Measurements from ENCODE around the gene CPT1B.

The CPT1B gene

DNA sequence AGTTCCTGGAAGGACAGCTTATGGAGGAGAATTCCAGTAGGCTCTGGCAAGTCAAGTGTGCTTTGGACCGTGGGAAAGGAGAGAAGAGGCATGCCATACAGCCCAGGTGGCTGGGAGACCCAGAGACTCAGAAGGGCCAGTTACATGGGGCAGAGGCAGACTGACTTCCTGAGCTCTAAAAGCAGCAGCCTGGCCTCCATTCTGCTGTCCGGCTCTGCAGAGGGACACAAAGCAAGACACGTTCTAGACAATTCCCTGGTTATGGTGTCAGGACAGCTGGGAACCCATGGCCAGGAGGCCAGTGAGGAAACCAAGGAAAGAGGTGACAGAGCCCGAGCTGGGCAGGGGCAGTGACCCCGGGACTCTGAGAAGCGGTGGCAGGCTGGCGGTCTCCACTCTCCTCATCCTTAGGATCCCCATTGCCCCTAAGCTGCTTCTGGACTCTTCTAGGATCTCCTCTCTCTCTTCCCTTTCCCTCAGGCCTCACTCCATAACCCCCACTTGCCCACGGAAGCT is 2.7 kb downstream of the CPT1B start:
- TF ChIP-seq POLR2A (IDR thresholded peaks at IDR 0.05; ENCODE audit: low read length) (no peak), GATA1 (IDR thresholded peaks at IDR 0.05; ENCODE audit: low read depth, low read length) (no peak)
- no peak for DNase-seq

DNA sequence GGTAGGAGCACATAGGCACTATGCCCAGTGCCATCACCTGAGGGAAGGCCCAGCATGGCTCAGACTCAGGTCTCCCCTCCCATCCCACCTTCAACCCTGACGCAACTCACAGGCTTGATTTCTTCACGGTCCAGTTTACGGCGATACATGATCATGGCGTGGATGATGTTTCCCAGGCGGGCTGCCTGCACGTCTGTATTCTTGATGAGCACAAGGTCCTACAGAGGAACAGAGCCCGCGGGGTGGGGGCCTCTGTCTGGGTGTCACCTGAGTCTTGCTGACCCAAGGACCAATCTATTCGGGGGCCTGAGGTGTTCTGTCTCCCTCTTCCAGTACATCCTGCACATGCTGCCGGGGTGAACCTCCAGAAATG is 3.9 kb downstream of the CPT1B start:
- no peak for DNase-seq
- TF ChIP-seq POLR2A (IDR thresholded peaks at IDR 0.05; ENCODE audit: low read length), result no peak
- TF ChIP-seq GATA1 (IDR thresholded peaks at IDR 0.05; ENCODE audit: low read depth, low read length), result no peak

DNA sequence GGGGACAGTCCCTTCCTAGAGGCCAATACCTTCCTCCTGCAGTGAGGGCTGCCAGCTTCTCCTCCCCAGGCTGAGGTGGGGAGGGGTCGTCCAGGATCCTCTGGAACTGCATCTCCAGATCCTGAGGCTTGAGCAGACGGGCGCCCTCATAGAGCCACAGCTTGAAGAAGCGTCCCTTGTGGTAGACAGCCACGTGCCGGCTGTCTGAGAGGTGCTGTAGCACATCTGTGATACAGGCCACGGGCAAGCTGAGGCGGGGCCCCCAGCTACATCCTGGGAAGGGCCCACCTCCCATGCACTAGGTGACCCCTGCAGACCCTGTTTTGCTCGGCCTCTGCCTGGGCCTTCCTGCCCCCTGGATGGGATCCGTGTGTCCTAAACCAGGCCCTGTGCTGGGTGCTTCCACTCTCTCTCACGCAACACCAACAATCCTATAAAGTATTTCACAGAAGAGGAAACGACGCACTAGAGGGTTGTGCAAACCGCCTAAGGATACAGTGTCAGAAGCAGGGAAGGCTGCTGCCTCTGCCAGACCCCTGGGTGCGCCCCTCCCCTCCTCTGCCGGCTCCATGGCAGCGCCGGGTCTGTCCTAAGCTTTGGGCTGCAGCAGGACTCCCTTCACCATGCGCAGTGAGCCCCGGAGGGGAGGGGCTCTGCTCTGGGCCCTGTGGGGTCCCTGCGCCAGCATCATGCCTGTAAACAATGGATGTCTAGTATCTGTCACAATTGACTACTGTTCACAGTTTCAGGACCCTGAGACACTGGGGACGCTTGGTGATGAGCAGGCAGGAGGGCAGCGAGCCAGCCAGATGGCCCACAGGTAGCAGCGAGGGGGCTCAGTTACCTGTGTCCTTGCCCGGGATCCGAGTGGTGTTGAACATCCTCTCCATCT is 4.5 kb downstream of the CPT1B start:
- TF ChIP-seq POLR2A (IDR thresholded peaks at IDR 0.05; ENCODE audit: low read length), result no peak
- no peak for TF ChIP-seq GATA1 (IDR thresholded peaks at IDR 0.05; ENCODE audit: low read depth, low read length)
- DNase-seq, result no peak

- no peak for TF ChIP-seq GATA1 (IDR thresholded peaks at IDR 0.05; ENCODE audit: low read depth, low read length)
- no peak for TF ChIP-seq POLR2A (IDR thresholded peaks at IDR 0.05; ENCODE audit: low read length)
- no peak for DNase-seq
Observed at GRCh38 chr22:50572965-50573364, 5.3 kb downstream of the CPT1B start.

DNA sequence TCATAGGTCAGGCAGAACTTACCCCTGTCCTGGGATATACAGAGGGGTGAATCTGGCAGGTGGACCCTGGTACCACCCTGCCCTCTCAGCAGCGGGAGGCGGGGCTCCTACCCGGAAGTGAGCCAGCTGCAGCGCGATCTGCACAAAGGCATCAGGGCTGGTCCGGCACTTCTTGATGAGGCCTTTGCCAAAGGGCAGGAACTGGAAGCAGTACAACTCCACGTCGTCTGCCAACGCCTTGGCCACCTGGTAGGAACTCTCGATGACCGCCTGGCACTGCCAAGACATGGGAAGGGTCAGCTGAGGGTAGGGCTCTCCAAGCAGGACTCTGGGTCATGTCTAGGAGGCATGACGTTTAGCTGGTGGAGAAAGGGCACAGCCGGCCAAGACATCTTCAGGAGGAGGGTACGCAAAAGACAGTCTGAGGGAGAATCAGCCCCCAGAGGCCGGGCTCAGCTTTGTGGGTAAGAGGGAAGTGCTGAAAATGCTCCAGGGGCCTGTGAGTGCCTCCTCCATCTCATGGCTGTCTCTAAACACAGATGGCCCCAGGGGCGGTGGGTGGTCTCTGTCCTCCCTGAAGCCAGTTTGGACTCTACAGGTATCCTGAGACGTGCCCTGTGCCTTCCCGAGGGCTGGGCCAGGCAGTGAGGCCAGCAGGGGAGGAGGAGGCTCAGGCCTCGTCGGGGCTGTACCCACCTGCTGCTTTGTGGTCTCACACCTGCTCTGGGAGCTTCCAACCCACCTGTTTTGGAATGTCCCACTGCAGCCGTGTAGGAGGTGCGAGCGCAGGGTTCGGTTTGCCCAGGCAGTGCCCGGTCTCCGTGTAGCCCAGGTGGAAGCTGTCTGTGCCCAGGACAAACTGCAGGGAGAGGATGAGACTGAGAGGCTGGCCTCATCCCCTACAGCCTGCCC is 6.7 kb downstream of the CPT1B start:
- DNase-seq, result no peak
- no peak for TF ChIP-seq GATA1 (IDR thresholded peaks at IDR 0.05; ENCODE audit: low read depth, low read length)
- no peak for TF ChIP-seq POLR2A (IDR thresholded peaks at IDR 0.05; ENCODE audit: low read length)

- no peak for DNase-seq
- TF ChIP-seq GATA1 (IDR thresholded peaks at IDR 0.05; ENCODE audit: low read depth, low read length), result no peak
- no peak for TF ChIP-seq POLR2A (IDR thresholded peaks at IDR 0.05; ENCODE audit: low read length)
Observed at GRCh38 chr22:50570861-50571260, 7.4 kb downstream of the CPT1B start.

DNA sequence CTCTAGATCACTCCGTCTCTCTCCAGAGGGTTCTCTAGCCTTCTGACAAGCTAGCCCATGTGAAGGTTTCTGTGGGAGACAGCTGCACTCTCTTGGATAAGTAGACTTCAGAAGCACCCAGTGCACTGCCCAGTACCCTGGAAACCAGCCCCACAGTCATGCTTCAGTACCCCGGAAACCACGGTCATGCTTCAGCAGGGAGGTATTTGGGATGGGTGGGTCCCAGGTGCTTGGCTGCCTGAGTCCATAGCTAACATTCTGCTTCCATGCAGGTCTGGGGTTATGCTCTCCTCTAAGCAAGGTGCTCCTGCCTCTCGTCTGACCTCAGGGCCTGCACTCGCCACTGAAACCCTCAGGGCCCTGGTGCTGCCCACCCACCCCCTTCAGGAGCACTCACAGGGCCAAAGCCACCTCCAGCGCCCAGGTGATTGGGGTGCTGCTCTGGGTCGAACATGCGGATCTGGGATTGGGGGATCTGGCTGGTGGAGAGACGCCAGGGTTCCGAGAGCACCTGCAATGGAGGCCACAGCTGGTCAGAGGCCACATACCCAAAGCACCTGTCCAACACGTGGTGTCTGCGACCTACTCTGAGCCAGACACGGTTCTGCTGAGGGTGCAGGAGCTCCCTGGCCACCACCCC is 8.2 kb downstream of the CPT1B start:
- DNase-seq, result no peak
- no peak for TF ChIP-seq POLR2A (IDR thresholded peaks at IDR 0.05; ENCODE audit: low read length)
- no peak for TF ChIP-seq GATA1 (IDR thresholded peaks at IDR 0.05; ENCODE audit: low read depth, low read length)

DNA sequence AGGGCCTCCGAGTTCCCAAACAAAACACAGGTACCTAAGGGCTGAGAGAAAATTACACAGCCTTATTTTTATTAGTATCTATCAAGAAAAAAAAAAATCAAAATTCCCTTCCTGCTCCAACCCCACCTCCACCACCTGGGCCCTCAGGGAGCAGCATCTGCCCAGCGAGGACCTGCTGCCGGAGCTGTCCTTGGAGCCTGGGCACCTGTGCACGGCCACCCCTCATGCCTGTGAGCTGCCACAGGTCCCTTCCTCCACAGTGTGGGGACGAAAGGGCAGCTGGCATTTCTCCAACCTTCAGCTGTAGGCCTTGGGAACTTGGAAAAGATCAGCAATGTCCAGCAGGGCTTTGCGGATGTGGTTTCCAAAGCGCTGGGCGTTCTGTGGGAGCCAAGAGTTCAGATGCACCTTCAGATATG is 9.2 kb downstream of the CPT1B start:
- TF ChIP-seq GATA1 (IDR thresholded peaks at IDR 0.05; ENCODE audit: low read depth, low read length) (no peak), POLR2A (IDR thresholded peaks at IDR 0.05; ENCODE audit: low read length) (no peak)

GRCh38 chr22:50568626-50569025 is 9.6 kb downstream of the CPT1B start:
- TF ChIP-seq POLR2A (IDR thresholded peaks at IDR 0.05; ENCODE audit: low read length) (no peak), GATA1 (IDR thresholded peaks at IDR 0.05; ENCODE audit: low read depth, low read length) (no peak)
- DNase-seq, result no peak

More for the DNA sequence above, 9.2 kb downstream of the CPT1B start:
- DNase-seq, result no peak

- no peak for DNase-seq
- TF ChIP-seq GATA1 (IDR thresholded peaks at IDR 0.05; ENCODE audit: low read depth, low read length) (no peak), POLR2A (IDR thresholded peaks at IDR 0.05; ENCODE audit: low read length) (no peak)
Observed at GRCh38 chr22:50567721-50568252, 10.4 kb downstream of the CPT1B start.

GRCh38 chr22:50564289-50564688 is 13.9 kb downstream of the CPT1B start:
- DNase-seq, result no peak
- TF ChIP-seq GATA1 (IDR thresholded peaks at IDR 0.05; ENCODE audit: low read depth, low read length), result no peak
- no peak for TF ChIP-seq POLR2A (IDR thresholded peaks at IDR 0.05; ENCODE audit: low read length)

GRCh38 chr22:50563413-50564160 is 14.6 kb downstream of the CPT1B start:
- no peak for TF ChIP-seq GATA1 (IDR thresholded peaks at IDR 0.05; ENCODE audit: low read depth, low read length)
- TF ChIP-seq POLR2A (IDR thresholded peaks at IDR 0.05; ENCODE audit: low read length), result no peak
- DNase-seq, result no peak
